Mucosa of descending colon (tissue), 3 donors: ENCODE data around the gene ACTRT2. TPM values are rescaled to one million over a fixed set of nuclear protein-coding genes. Genes with fewer than 3 reads are reported as not detected.
A peak's percentile ranks its signal among the peaks of the same experiment; 100 is the strongest.

ENCODE experiments used
- ATAC-seq: fragments of 200-7000 bp; cut with Tn5 transposase; one replicate; pipeline ENCODE4 v1.9.1; 2020; ENCODE audit warnings: mild to moderate bottlenecking, moderate library complexity
- DNase-seq, 3 donors: peaks; one replicate each; pipeline ENCODE4 v3.0.0-alpha.2; 2020
- H3K36me3 ChIP-seq: fragments of 200-600 bp; one replicate; pipeline ENCODE4 v1.8.0; 2021; ENCODE audit warnings: low read depth, mild to moderate bottlenecking
- H3K4me1 ChIP-seq: fragments of 200-600 bp; one replicate; pipeline ENCODE4 v1.8.0; 2021; ENCODE audit warnings: low read depth, mild to moderate bottlenecking
- H3K4me3 ChIP-seq: fragments of 200-600 bp; one replicate; pipeline ENCODE4 v1.8.0; 2021; ENCODE audit warnings: mild to moderate bottlenecking
- H3K9me3 ChIP-seq: fragments of 200-600 bp; one replicate; pipeline ENCODE4 v1.8.0; 2021; ENCODE audit warnings: mild to moderate bottlenecking
- intact Hi-C, 2 donors: fragments of 100-400 bp; cut with DNase I in 1 of 2; cut with micrococcal nuclease in 1 of 2; formaldehyde crosslinking; loops; one replicate each; pipeline versions ENCODE4 v1.11.0 to v1.11.1; 2022; cut with DNase I, micrococcal nuclease
- total RNA-seq, 3 donors: library from RNA; stranded (reverse); fragmentation: NEBNext Ultra II Directional in 2 of 3; extraction: Animal tissue kit (Norgen Biotek cat#: 25700) in 2 of 3; gene quantifications; one replicate each; pipeline versions ENCODE4 v1.2.1 to v1.2.4, GENCODE V29; 2021 to 2023
- TF ChIP-seq, protein P1 (sequence below): fragments of 200-600 bp; IDR thresholded peaks from one replicate; pipeline ENCODE4 v1.8.0; 2022; ENCODE audit warnings: antibody characterized with exemption, mild to moderate bottlenecking
- donor health status: DM: no; HTN: no; CAD: no; lungs with moderate emphysema.
- donor health status: DM: no; HTN: no; CAD: no.
- donor health status: DM: no; HTN: yes; CAD: no.

Gene ACTRT2
- total RNA-seq, 3 donors from 2014 or later: not detected

GRCh38 chr1:3067671-3068563 is 46.6 kb downstream of the ACTRT2 start:
- H3K9me3 ChIP-seq: no peaks in the 10 kb centered on the region
- no peak for ATAC-seq
- TF ChIP-seq, protein P1, sequence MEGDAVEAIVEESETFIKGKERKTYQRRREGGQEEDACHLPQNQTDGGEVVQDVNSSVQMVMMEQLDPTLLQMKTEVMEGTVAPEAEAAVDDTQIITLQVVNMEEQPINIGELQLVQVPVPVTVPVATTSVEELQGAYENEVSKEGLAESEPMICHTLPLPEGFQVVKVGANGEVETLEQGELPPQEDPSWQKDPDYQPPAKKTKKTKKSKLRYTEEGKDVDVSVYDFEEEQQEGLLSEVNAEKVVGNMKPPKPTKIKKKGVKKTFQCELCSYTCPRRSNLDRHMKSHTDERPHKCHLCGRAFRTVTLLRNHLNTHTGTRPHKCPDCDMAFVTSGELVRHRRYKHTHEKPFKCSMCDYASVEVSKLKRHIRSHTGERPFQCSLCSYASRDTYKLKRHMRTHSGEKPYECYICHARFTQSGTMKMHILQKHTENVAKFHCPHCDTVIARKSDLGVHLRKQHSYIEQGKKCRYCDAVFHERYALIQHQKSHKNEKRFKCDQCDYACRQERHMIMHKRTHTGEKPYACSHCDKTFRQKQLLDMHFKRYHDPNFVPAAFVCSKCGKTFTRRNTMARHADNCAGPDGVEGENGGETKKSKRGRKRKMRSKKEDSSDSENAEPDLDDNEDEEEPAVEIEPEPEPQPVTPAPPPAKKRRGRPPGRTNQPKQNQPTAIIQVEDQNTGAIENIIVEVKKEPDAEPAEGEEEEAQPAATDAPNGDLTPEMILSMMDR: no peak
- DNase-seq: peak in 1 of 3 donors; percentile 24
- no peaks in the 10 kb centered on the region for H3K36me3 ChIP-seq
- intact Hi-C loops: no loop called here
- no peak overlapping the region for H3K4me3 ChIP-seq
- H3K4me1 ChIP-seq: peaks cover 21% of the 10 kb centered on the region

DNA sequence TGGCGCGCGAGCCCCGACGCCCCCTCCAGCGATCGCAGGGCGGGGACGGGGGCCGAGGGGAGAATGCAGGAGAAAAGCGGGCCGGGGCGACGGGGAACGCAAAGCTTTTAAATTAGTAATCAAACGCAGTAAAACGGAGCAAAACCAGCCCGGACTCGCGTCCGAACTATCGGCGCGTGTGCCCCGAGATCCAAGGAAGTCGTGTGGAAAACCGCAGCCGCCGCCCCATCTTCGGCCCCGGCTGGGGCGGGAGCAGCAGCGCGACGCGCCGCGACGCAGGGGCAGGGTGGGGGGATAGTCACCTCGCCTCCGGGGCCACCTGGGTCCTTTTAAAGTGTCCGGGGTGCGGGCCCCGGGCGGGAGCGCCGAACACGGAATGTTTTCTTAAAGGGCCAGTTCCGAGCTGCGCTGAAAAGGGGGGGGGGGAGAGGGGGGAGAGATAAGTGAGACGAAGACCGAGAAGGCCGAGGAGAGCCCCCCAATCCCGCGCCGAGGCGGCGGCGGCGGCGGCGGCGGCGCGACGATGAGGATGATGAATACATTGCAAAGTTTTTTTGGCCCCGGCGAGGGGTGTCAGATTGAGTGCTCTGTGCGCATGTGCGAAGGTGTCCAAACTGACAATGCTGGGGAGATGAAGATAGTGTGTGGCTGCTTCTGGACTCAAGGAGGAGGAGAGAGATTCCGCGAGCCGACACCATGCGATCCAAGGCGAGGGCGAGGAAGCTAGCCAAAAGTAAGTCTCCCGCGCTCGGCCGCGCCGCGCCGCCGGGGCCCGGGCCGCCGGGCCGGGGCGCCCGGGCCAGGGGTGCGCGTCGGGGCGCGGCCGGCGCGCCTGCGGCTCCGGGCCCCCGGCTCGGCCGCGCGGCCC is 47.5 kb downstream of the ACTRT2 start, which contains the start of gene PRDM16:
Gene PRDM16 (plus strand): TSS at position 640 of the 868 bp plus-strand sequence. CDS start 57 bp downstream, at position 697.
- ATAC-seq: no peak
- intact Hi-C loops: no loop called here
- H3K4me1 ChIP-seq: peaks cover 15% of the 10 kb centered on the region

GRCh38 chr1:3069491-3070308 is 48.4 kb downstream of the ACTRT2 start:
- intact Hi-C loops: no loop called here
- peaks cover 15% of the 10 kb centered on the region for H3K4me1 ChIP-seq

More for the DNA sequence above, 47.5 kb downstream of the ACTRT2 start, which contains the start of gene PRDM16:
- Histone ChIP-seq H3K36me3 (no peaks in the 10 kb centered on the region), H3K4me3 (no peak within 1 kb of the TSS), H3K9me3 (no peaks in the 10 kb centered on the region)
- DNase-seq: peak in 2 of 3 donors; percentile 27 to 36
- TF ChIP-seq, protein P1: no peak

GRCh38 chr1:3070309-3070643 is 49.0 kb downstream of the ACTRT2 start:
- H3K9me3 ChIP-seq: no peaks in the 10 kb centered on the region
- DNase-seq (no peak), ATAC-seq (no peak)
- H3K4me3 ChIP-seq: no peak overlapping the region
- intact Hi-C loops: no loop called here
- H3K36me3 ChIP-seq: no peaks in the 10 kb centered on the region
- TF ChIP-seq, protein P1: no peak
- peaks cover 15% of the 10 kb centered on the region for H3K4me1 ChIP-seq

More at GRCh38 chr1:3069491-3070308, 48.4 kb downstream of the ACTRT2 start:
- H3K36me3 ChIP-seq: no peaks in the 10 kb centered on the region
- TF ChIP-seq, protein P1: no peak
- H3K9me3 ChIP-seq: no peaks in the 10 kb centered on the region
- ATAC-seq (peak; percentile 70), DNase-seq (peak; percentile 40 to 50 (median 49))
- H3K4me3 ChIP-seq: no peak overlapping the region
